Measurements from ENCODE around the gene EIF4A2. TPM values are rescaled to one million over a fixed set of nuclear protein-coding genes. Genes with fewer than 3 reads are reported as not detected.

EIF4A2 gene
- total RNA-seq, 1 experiment from 2014 or later: 574 TPM

DNA sequence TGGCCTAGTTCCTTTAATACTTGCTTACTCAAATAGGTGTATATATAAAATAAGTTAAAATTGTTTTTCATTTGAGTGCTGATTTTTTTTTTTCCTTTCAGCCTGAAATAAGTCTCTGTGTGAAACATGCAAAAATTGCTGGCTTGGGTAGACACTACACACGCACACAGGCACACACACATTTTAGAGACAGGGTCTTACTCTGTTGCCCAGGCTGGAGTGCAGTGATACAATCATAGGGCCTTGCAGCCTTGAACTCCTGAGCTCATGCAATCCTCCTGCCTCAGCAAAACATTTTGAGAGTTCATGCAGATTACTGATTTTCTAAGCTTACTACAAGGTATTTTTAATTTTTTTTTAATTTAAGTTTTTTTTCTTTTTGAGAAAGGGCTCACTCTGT, 35.6 kb downstream of the EIF4A2 start:
- no peak overlapping the region for H3K4me3 Mint-ChIP-seq
- POLR2A ChIA-PET: no interaction called here
- no peaks in the 10 kb centered on the region for H3K9me3 Mint-ChIP-seq
- ATAC-seq: no peak
- no peaks in the 10 kb centered on the region; the same call in 1 of the 2 replicates for H3K27me3 Mint-ChIP-seq (ENCODE audit: low read depth)
- CTCF ChIA-PET: interaction anchor here (1.2 to 1.6 kb wide), 4 partner anchors 202 to 861 kb away, joined by 3 to 5 read pairs (median 4); no protein-coding TSS in a partner anchor
- no peak for DNase-seq (ENCODE audit: low spot score)
- H3K36me3 Mint-ChIP-seq: no peaks in the 10 kb centered on the region
- TF ChIP-seq CBFB (CRISPR knock-in tag; IDR thresholded peaks at IDR 0.05; ENCODE audit: low read depth) (no peak), NFATC4 (CRISPR knock-in tag; IDR thresholded peaks at IDR 0.05) (no peak), ZNF263 (CRISPR knock-in tag; IDR thresholded peaks at IDR 0.05; ENCODE audit: low read depth) (no peak), FOXP4 (CRISPR knock-in tag; IDR thresholded peaks at IDR 0.05) (no peak), SMAD3 (CRISPR knock-in tag; IDR thresholded peaks at IDR 0.05; ENCODE audit: borderline replicate concordance) (no peak), ZNF317 (CRISPR knock-in tag; IDR thresholded peaks at IDR 0.05; ENCODE audit: borderline replicate concordance, low read depth) (no peak), E2F4 (CRISPR knock-in tag; IDR thresholded peaks at IDR 0.05; ENCODE audit: borderline replicate concordance, low read depth) (no peak), KAT7 (CRISPR knock-in tag; IDR thresholded peaks at IDR 0.05; ENCODE audit: borderline replicate concordance) (no peak), ZNF219 (CRISPR knock-in tag; IDR thresholded peaks at IDR 0.05; ENCODE audit: borderline replicate concordance) (no peak)
- TF ChIP-seq, protein P1, sequence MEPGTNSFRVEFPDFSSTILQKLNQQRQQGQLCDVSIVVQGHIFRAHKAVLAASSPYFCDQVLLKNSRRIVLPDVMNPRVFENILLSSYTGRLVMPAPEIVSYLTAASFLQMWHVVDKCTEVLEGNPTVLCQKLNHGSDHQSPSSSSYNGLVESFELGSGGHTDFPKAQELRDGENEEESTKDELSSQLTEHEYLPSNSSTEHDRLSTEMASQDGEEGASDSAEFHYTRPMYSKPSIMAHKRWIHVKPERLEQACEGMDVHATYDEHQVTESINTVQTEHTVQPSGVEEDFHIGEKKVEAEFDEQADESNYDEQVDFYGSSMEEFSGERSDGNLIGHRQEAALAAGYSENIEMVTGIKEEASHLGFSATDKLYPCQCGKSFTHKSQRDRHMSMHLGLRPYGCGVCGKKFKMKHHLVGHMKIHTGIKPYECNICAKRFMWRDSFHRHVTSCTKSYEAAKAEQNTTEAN (CRISPR knock-in tag; IDR thresholded peaks at IDR 0.05): no peak
- TF ChIP-seq, protein P2, sequence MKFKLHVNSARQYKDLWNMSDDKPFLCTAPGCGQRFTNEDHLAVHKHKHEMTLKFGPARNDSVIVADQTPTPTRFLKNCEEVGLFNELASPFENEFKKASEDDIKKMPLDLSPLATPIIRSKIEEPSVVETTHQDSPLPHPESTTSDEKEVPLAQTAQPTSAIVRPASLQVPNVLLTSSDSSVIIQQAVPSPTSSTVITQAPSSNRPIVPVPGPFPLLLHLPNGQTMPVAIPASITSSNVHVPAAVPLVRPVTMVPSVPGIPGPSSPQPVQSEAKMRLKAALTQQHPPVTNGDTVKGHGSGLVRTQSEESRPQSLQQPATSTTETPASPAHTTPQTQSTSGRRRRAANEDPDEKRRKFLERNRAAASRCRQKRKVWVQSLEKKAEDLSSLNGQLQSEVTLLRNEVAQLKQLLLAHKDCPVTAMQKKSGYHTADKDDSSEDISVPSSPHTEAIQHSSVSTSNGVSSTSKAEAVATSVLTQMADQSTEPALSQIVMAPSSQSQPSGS (CRISPR knock-in tag; IDR thresholded peaks at IDR 0.05; ENCODE audit: borderline replicate concordance, low read depth): no peak
- TF ChIP-seq, protein P3, sequence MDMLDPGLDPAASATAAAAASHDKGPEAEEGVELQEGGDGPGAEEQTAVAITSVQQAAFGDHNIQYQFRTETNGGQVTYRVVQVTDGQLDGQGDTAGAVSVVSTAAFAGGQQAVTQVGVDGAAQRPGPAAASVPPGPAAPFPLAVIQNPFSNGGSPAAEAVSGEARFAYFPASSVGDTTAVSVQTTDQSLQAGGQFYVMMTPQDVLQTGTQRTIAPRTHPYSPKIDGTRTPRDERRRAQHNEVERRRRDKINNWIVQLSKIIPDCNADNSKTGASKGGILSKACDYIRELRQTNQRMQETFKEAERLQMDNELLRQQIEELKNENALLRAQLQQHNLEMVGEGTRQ (CRISPR knock-in tag; IDR thresholded peaks at IDR 0.05): no peak
- TF ChIP-seq, protein P4, sequence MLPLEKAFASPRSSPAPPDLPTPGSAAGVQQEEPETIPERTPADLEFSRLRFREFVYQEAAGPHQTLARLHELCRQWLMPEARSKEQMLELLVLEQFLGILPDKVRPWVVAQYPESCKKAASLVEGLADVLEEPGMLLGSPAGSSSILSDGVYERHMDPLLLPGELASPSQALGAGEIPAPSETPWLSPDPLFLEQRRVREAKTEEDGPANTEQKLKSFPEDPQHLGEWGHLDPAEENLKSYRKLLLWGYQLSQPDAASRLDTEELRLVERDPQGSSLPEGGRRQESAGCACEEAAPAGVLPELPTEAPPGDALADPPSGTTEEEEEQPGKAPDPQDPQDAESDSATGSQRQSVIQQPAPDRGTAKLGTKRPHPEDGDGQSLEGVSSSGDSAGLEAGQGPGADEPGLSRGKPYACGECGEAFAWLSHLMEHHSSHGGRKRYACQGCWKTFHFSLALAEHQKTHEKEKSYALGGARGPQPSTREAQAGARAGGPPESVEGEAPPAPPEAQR (CRISPR knock-in tag; IDR thresholded peaks at IDR 0.05): no peak
- TF ChIP-seq, protein P5, sequence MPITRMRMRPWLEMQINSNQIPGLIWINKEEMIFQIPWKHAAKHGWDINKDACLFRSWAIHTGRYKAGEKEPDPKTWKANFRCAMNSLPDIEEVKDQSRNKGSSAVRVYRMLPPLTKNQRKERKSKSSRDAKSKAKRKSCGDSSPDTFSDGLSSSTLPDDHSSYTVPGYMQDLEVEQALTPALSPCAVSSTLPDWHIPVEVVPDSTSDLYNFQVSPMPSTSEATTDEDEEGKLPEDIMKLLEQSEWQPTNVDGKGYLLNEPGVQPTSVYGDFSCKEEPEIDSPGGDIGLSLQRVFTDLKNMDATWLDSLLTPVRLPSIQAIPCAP (CRISPR knock-in tag; IDR thresholded peaks at IDR 0.05): no peak
- H3K4me1 Mint-ChIP-seq: peaks cover 19% of the 10 kb centered on the region
- no peak overlapping the region for H3K27ac Mint-ChIP-seq
